Measurements from ENCODE around the gene CAPN11.
"Not testable (repeated sequence)": the region's sequence is repeated elsewhere in the genome, so short reads cannot be mapped to it uniquely, and the experiment has no call there.

CAPN11 gene

GRCh38 chr6:44183783-44184182, 25.2 kb downstream of the CAPN11 start:
- DNase-seq = no peak

- not testable (repeated sequence) for DNase-seq
Measured at GRCh38 chr6:44185356-44185755, 26.7 kb downstream of the CAPN11 start.

GRCh38 chr6:44185953-44186634, 27.5 kb downstream of the CAPN11 start:
- DNase-seq = no peak

GRCh38 chr6:44186635-44187025, 28.0 kb downstream of the CAPN11 start:
- DNase-seq = no peak

- DNase-seq = no peak
Measured at GRCh38 chr6:44188819-44189218, 30.2 kb downstream of the CAPN11 start.

GRCh38 chr6:44189257-44189656, 30.6 kb downstream of the CAPN11 start:
- DNase-seq = no peak

- peak; percentile 17 for DNase-seq
Measured at GRCh38 chr6:44190715-44191114, 32.1 kb downstream of the CAPN11 start.

GRCh38 chr6:44192428-44193041, 33.9 kb downstream of the CAPN11 start:
- no peak for DNase-seq

- no peak for DNase-seq
Measured at GRCh38 chr6:44193307-44193910, 34.8 kb downstream of the CAPN11 start.

- DNase-seq = no peak
Measured at GRCh38 chr6:44194326-44194725, 35.7 kb downstream of the CAPN11 start.

- DNase-seq = not testable (repeated sequence)
Measured at GRCh38 chr6:44196351-44196750, 37.7 kb downstream of the CAPN11 start.

GRCh38 chr6:44198684-44199083, 40.1 kb downstream of the CAPN11 start:
- DNase-seq = no peak

GRCh38 chr6:44199883-44200282, 41.3 kb downstream of the CAPN11 start:
- no peak for DNase-seq

GRCh38 chr6:44201200-44201599, 42.6 kb downstream of the CAPN11 start:
- DNase-seq = no peak

GRCh38 chr6:44201638-44202303, 43.2 kb downstream of the CAPN11 start:
- DNase-seq = no peak

- no peak for DNase-seq
Measured at GRCh38 chr6:44202332-44202971, 43.8 kb downstream of the CAPN11 start.

GRCh38 chr6:44202972-44203750, 44.5 kb downstream of the CAPN11 start:
- DNase-seq = no peak

GRCh38 chr6:44203955-44204354, 45.3 kb downstream of the CAPN11 start:
- no peak for DNase-seq

GRCh38 chr6:44207966-44208365, 49.3 kb downstream of the CAPN11 start:
- DNase-seq = no peak

- DNase-seq = no peak
Measured at GRCh38 chr6:44211284-44211683, 52.7 kb downstream of the CAPN11 start.

GRCh38 chr6:44214307-44214706, 55.7 kb downstream of the CAPN11 start:
- DNase-seq = no peak

GRCh38 chr6:44216677-44217331, 58.2 kb downstream of the CAPN11 start, which contains the start of gene MYMX:
Gene MYMX, plus strand, starts transcription at chr6:44216926. Its CDS starts 546 bp downstream, at chr6:44217472.
- DNase-seq = no peak

Measured in activated CD4-positive, alpha-beta T cell treated with anti-CD3 and anti-CD28 coated beads, Interleukin-10, Interleukin-2, amounts not matched to agents 100 ng/mL and 50 ng/mL, durations not matched to agents 16 hours and 8 hours (primary cell).